GM19324 (cell line): ENCODE results near the gene TRIM43.
"Not testable (repeated sequence)": the region's sequence is repeated elsewhere in the genome, so short reads cannot be mapped to it uniquely, and the experiment has no call there.

Experiments
- ATAC-seq: cut with Tn5 transposase; IDR thresholded peaks from one replicate; pipeline ENCODE4 v1.9.1; 2021; ENCODE audit warnings: mild to moderate bottlenecking, moderate library complexity; ENCODE audit not compliant: unreplicated experiment, low FRiP score

The TRIM43 gene

GRCh38 chr2:95640515-95641288 lies 48.9 kb downstream of the TRIM43 start:
- not testable (repeated sequence) for ATAC-seq

- ATAC-seq: not testable (repeated sequence)
Observed at GRCh38 chr2:95641289-95641575, 49.4 kb downstream of the TRIM43 start.

DNA sequence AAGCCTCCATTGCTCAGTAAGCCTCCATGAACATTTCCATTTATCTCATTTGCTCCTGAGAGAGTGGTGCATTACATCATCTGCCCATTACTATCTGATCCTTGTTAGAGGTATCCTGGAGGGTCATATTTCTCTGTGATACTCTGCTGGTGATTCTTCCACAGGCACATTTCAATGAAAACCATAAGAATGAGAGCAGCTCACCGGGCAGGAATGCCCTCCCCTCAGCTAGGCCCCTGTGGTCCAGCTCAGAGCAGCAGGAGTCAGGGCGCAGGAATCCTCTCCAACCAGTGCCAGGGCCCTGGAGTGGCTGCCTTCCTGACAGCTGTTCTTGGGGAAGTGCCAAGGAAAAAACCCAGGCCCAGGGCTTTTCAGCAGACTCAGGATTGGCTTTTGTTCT lies 50.0 kb downstream of the TRIM43 start:
- not testable (repeated sequence) for ATAC-seq

- not testable (repeated sequence) for ATAC-seq
Observed at GRCh38 chr2:95642360-95642759, 50.6 kb downstream of the TRIM43 start.

GRCh38 chr2:95642951-95643350 lies 51.1 kb downstream of the TRIM43 start:
- not testable (repeated sequence) for ATAC-seq

GRCh38 chr2:95645312-95645711 lies 53.5 kb downstream of the TRIM43 start:
- ATAC-seq: not testable (repeated sequence)

DNA sequence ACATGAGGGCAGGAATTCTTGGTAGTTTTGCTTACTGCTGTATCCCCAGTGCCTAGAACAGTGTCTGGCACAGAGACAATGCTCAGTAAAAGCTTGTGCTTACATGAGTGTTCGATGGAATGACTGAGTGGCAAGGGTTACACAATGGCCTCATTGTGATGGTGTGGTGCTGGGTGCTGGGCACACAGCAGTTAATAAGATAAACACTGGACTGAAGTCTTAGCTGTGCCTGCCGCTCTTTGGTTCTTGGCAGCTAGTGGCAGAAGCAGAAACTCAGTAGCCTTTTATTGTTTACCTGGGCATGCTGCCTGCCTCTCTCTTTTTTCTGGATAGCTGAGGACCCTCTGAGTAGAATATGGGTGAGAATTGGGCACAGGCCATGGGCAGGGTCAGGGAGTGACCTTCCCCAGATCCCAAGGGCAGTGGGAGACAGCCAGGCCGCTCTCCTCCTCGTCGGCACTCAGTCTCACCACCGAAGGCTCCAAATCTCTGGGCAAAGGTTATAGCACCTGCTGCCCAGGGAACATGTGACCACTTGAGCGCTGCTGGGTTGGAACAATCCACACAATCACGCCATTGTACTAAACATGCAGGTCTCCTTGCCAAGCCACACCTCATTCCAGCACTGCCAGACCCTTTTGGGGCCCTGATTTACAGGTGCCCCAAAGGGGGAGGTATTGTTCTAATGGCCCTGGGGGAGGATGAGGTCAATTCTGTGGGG lies 54.6 kb downstream of the TRIM43 start:
- not testable (repeated sequence) for ATAC-seq

GRCh38 chr2:95648894-95649544 lies 57.2 kb downstream of the TRIM43 start:
- ATAC-seq: not testable (repeated sequence)
